GM13977 (cell line): ENCODE results near the gene ALKBH3.
A peak's percentile ranks its signal among the peaks of the same experiment; 100 is the strongest.

Experiments used
- DNase-seq: peaks from one replicate; pipeline ENCODE4 v3.0.0; 2012; ENCODE audit warnings: low spot score
- CTCF ChIP-seq: IDR thresholded peaks from 2 replicates; pipeline ENCODE4 v1.5.1; 2012; ENCODE audit warnings: mild to moderate bottlenecking, control low read depth; ENCODE audit not compliant: insufficient read depth; ENCODE audit errors: extremely low read depth, missing control alignments
- in situ Hi-C: fragments of 300-500 bp; cut with MboI; formaldehyde crosslinking; loops from one replicate; pipeline ENCODE4 v1.12.0; 2022; ENCODE audit warnings: low sequenced_read_pairs, low pct_unique_long_range_greater_than_20kb, mixed read lengths, inconsistent platforms; ENCODE audit not compliant: unreplicated experiment

The ALKBH3 gene

GRCh38 chr11:43861141-43861540 is 19.5 kb upstream of the ALKBH3 start:
- no peak for TF ChIP-seq CTCF
- in situ Hi-C loops, result loop anchor here (25.0 kb wide), 1 partner anchor 249 kb away; no protein-coding TSS in a partner anchor
- DNase-seq, result no peak

- TF ChIP-seq CTCF, result no peak
- in situ Hi-C loops, result loop anchor here (25.0 kb wide), 1 partner anchor 254 kb away; no protein-coding TSS in a partner anchor
- DNase-seq, result no peak
Measured at GRCh38 chr11:43866520-43866919, 14.1 kb upstream of the ALKBH3 start.

- TF ChIP-seq CTCF, result no peak
- in situ Hi-C loops, result loop anchor here (25.0 kb wide), 1 partner anchor 255 kb away; no protein-coding TSS in a partner anchor
- DNase-seq, result no peak
Measured at GRCh38 chr11:43866969-43867368, 13.7 kb upstream of the ALKBH3 start.

- DNase-seq, result peak; percentile 74
- no peak for TF ChIP-seq CTCF
- in situ Hi-C loops, result loop anchor here (25.0 kb wide), 1 partner anchor 257 kb away; no protein-coding TSS in a partner anchor
Measured at GRCh38 chr11:43868852-43869567, 11.6 kb upstream of the ALKBH3 start.

GRCh38 chr11:43871051-43871450 is 9.6 kb upstream of the ALKBH3 start:
- in situ Hi-C loops, result loop anchor here (25.0 kb wide), 1 partner anchor 259 kb away; no protein-coding TSS in a partner anchor
- no peak for DNase-seq
- no peak for TF ChIP-seq CTCF

GRCh38 chr11:43872995-43873394 is 7.6 kb upstream of the ALKBH3 start:
- no peak for TF ChIP-seq CTCF
- in situ Hi-C loops, result loop anchor here (25.0 kb wide), 1 partner anchor 261 kb away; no protein-coding TSS in a partner anchor
- no peak for DNase-seq
